Muscle of arm (tissue), 12 donors: ENCODE data around the gene NTPCR. TPM values are rescaled to one million over a fixed set of nuclear protein-coding genes. Genes with fewer than 3 reads are reported as not detected.

Experiments
- DNase-seq: peaks from one replicate; pipeline ENCODE4 v3.0.0-alpha.2; 2013
- polyA plus RNA-seq, 12 donors: library from polyadenylated mRNA; unstranded; fragments of 120-200 nt; gene quantifications; one replicate each; pipeline ENCODE4 v1.2.1, GENCODE V29; 2013; ENCODE audit not compliant: insufficient read length in 12 of 12

Gene NTPCR
- polyA plus RNA-seq, 12 donors, result 17.4 to 41.8 (median 36.2) TPM; not detected in 1

- no peak for DNase-seq
Observed at GRCh38 chr1:233005156-233005555, 54.7 kb downstream of the NTPCR start.

DNA sequence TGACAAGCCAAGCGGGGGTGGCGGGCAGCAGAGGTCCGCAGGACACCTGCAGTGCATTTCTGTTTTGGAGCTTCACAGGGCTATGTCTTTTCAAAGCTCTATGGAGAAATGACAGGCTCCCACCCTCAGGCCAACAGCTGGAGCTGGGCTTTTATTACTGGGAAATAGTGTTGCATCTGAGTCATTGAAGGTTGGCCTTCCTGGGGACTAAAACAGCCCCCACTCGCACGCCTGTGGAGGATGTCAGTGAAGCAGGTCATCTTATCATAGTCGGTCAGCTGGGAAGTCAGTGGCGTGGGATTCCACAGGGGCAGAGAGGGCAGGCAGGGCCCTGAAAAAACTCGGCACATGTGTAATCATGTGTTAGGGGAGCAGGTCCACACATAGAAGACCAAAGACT is 55.3 kb downstream of the NTPCR start:
- DNase-seq, result no peak

DNA sequence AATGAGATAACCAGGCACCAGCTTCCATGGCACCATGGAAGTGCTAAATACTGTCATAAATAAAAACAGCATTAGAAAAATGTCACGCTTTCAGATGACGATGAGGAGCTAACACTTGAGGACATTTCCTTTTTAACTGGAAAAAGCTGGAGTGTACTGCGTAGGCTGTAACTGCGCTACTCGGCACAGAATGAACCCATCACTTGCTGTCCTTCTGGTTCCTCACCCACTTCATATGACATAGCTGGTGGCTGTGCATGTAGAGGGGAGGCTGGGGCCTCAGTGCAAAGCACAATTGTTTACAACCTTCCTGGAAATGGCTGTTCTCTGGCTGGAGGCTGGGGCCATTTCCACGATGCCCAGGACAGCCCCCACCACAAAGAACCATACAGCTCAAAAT is 55.7 kb downstream of the NTPCR start:
- no peak for DNase-seq

DNA sequence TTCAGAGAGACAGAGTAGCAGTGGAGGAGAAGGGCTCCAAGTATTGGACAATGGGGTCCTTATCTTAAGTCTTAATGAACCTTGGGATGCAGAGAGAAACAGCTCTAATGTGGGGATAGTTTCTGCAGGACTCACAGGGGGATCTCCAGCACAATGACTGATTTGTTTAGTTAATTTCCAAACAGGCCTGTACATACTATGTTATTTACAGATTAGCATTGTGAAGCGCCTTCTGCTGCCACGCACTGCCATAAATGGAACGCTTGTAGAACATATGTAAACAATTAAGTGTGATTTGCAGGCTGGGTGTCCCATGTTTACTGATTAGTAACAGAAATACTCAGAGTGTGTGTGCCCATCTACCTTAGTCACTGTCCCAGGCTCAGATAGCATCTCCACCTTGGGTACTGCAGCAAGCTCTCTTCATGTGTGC is 56.1 kb downstream of the NTPCR start:
- DNase-seq, result no peak

DNA sequence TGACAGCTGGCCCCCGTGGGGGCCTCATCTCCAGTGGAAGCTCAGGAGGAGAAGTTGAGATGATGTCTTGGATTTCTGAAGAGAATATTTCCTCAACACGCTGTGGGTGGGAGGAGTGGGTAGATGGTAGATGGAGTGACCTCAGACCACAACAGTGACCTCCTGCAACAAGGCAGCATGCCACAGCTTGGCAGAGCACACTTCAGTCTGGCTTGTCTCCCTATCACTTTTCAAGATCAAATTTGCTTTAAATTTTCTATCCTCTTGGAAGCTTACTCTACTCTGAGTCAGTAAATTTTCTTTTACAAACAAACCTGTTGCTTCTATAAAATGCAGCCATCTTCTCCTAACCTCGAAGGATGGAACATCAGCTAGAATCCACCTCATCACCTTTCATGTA is 59.7 kb downstream of the NTPCR start:
- no peak for DNase-seq

DNA sequence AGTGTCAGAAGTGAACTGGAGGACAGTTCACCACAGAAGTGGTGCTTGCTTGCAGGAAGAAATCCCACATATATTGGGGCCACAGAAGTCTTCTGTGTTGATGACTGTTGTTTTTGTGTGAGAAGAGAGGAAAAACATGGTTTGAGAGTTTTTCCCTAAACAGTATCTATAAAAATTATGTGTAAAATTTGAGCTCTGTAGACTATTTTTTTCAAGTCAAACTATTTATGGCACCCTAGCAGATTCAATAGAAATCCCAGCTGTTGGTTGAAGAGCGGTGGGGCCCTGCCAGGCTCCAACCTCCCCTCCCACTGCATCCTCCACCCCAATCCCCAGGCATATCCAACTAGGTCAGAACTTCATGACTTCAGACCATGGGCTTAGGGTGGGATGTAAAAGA is 61.6 kb downstream of the NTPCR start:
- no peak for DNase-seq

DNA sequence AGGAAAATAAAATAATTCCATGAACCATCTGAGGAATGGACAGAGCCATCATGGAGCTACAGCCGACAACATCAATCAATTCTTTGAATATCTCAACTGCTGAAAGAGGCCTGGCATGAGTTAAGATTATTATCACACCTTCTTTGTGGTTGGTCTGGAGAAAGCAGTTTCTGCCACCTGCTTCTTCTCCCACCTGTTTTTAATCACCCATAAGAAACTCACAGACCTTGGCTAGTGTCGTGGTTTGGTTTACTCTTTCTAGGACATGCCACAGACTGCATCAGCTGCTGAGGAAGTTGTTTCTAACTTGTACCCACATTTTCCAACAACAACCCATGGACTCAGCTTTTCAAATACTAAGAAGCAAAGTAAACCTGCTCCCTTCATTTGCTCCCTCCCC is 65.6 kb downstream of the NTPCR start:
- DNase-seq, result no peak

DNA sequence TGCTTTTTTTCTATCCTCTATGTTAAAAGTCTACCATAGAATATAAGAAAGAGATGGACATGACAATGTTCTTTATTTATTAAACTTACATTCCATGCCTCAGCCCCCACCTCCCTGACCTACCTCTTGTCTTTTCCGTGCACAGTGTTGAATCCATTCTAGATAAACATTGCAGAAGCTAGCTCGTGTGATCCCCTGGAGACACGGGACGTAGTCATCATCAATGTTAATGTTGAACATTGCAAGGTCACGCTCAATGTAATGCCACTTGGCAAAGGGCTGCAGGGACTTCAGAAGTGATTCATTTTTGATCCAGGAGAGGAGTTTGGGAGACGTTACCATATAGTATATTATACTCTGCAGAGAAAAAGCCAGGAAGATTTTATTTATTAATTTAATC is 66.4 kb downstream of the NTPCR start:
- DNase-seq, result no peak

DNA sequence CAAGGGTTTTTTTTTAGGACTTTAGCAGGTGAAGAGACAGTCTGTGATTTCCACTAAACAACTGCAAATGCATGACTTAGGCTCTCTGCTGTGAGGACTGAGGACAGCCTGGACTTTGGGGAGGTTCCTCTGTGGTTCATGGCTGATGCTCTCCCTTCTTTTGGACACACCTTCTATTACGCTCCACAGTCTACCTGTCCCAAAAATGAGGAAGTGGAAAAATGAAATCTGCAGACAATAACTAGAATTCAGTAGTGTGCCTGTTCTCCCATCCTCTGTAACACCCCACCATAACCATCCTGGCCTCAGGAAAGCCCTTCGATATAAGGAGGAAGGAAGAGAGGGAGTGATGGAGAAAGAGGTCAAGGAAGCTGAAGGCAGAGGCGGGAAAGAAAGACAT is 68.7 kb downstream of the NTPCR start:
- DNase-seq, result no peak

DNA sequence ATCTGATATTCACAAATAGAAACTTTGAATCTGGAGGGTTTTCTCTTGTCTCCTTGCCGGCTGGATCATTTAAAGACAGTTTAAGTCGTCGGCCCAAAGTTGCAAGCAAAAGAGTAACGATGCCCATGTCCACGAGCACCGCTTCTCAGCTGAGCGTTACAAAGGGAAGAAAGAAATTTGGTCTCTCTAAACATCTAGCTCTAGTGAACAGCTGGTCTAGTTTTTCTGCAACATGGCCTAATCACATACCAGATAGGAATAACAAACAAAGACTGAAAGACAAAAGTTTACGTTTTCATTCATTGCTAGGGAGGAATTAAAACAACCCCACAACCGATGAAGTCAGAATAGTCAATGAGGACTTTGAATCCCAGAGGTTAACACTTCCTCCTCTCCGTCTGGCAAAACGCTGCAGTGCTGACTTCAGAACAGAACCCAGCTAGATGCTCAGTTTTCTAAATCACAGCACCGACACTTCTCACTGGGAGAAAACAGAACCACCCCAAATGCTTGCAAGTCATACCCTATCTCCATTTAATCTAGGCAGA is 69.4 kb downstream of the NTPCR start:
- no peak for DNase-seq

DNA sequence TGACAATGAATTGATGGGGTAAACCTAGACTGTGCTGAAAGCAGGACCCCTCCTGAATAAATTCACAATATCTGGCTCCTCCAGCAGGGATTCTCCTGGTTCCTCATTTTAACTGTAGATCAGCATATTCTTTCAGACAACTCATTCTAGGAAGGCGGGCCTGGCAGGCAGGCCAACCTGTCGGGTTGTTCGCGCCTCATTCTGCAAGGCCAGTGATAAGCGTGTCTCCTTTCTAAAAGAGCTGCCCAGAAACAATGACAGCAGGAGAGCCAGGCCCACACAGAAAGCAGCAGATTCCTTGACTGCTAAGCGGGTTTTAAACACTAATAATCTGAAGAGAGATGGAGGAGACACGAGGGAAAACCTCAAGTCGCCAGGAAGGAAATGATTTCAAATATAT is 70.0 kb downstream of the NTPCR start:
- DNase-seq, result peak; percentile 32

- DNase-seq, result no peak
Observed at GRCh38 chr1:233022246-233022645, 71.8 kb downstream of the NTPCR start.

GRCh38 chr1:233024199-233024598 is 73.8 kb downstream of the NTPCR start:
- no peak for DNase-seq

DNA sequence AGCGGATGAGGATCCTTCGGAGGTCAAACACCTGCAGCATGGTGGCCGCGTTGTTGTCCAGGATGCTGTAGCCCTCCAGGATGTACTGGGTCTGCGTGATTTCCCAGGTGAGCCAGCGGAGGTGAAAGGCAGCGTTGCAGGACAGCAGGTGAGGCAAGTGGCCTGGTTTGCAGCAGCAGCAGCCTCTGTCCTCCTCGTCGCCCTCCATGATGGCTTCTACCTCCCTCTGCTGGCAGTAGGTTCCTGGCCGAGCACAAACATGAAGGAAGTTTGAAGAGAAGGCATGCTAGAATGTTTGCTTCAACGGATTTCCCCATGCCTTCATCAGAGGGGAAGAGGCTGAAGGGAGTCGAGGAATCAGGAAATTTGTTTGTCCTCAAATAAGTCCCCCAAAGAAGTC is 74.7 kb downstream of the NTPCR start:
- DNase-seq, result no peak

DNA sequence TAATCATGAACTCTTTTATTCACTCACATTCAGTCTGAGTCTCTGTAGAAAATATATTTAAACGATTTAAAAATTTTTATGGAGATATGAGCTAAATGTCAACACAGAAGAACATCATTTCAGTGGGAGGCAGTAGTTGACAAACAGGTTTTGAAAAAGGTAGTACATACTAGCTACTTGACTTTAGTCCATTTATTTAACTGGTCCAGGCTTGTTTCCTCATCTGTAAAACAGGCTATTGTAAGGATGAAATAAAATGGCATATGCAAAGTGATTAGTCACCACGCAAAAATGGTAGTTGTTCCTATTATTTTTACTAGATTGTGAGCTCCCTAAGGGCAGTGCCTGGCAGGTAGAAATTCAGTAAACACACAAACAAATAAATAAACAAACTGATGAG is 75.2 kb downstream of the NTPCR start:
- DNase-seq, result no peak

DNA sequence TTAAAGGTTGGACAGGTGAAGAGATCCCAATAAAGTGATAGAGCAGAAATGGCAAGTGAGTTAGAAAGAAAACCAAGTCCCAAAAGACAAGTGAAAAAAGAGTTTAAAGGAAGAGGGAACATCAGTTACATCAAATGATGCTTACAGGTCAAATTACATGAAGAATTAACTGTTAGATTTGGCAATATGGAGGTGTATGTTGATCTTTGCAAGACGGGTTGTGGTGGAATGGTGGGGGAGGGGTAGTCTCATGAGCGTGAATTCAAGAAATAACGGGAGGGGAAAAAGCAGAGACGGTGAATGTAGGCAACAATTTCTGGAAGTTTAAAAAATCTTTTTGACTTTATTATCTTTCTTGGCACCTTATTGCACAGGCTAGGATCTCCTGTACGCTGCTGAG is 76.6 kb downstream of the NTPCR start:
- no peak for DNase-seq

DNA sequence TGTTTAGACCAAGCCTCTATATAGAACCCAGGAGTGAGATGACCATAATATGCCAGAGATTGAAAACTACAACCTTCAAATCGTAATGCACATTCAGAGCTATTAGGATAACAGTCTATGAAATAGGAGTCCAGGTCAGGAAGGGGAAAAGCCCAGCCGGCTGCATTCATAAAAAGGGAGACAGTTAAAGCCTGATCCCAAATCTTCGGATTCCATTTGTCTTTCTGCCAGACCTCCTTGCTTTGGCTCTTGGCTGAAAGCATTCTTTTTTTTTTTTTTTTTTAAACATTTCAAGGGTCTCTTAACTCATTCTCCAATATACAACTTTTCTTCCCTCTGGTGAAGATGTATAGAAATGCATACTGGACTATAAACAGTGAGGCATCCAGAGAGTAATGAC is 81.1 kb downstream of the NTPCR start:
- no peak for DNase-seq

DNA sequence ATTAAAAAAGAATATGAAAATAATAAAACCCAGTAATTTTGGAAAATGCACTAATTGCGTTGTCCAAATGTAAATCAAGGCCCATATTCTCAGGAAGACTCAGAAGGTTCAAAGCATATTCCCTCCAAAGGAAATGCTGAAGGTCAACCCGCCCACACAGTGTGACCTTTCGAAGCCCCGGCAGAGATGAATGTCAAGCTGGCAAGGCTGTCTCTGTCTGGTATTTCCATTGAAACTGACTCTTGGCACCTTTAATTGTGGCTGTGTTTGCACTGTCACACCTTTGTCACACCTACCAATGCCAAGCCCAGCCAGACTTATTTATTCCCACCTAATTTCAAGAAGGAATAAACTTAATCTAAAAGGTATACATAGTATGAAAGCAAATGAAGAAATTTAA is 82.5 kb downstream of the NTPCR start:
- no peak for DNase-seq

DNA sequence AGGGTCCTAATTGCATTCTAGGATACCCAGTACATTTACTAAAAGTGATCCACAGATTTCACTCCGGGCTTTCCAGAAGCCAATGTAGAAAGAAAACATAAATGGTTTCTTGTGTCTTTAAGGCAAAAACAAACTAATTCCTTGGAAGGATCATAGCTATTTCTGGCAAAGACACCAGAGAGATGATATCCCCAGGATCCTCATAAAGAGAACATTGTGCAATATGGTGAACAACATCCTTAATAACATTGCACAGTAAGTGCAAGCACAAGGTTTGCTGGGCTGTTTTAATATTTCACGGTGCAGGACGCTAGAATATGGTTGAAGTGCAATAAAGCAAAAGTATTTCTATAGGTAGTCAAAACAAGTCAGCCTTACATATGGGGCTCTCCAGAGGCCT is 83.0 kb downstream of the NTPCR start:
- peak; percentile 64 for DNase-seq

Other genes with a start within 250 kb of the NTPCR start
- gene MAP10, start 145.2 kb upstream of the NTPCR start, polyA plus RNA-seq, result 1 to 10 TPM in 11 of 12 donors, not detected in 1; 2.9 to 3.9 (median 3.3) TPM